D721Med (cell line): Measurements from ENCODE around the gene RPS6KA2.
A peak's percentile ranks its signal among the peaks of the same experiment; 100 is the strongest.

Experiments used
- DNase-seq: peaks from one replicate; pipeline ENCODE4 v3.0.0; 2011; ENCODE audit warnings: low spot score; ENCODE audit not compliant: insufficient read length
- FAIRE-seq: peaks from 2 replicates; lab custom pipeline; 2011; peaks lifted over from hg19 to GRCh38; lab: Jason Lieb, UNC
- TF ChIP-seq, protein P1 (sequence below): IDR thresholded peaks from 2 replicates; pipeline ENCODE4 v1.5.1; 2012; ENCODE audit warnings: mild to moderate bottlenecking, control low read depth; ENCODE audit not compliant: insufficient read depth; ENCODE audit errors: missing control alignments

RPS6KA2 gene

DNA sequence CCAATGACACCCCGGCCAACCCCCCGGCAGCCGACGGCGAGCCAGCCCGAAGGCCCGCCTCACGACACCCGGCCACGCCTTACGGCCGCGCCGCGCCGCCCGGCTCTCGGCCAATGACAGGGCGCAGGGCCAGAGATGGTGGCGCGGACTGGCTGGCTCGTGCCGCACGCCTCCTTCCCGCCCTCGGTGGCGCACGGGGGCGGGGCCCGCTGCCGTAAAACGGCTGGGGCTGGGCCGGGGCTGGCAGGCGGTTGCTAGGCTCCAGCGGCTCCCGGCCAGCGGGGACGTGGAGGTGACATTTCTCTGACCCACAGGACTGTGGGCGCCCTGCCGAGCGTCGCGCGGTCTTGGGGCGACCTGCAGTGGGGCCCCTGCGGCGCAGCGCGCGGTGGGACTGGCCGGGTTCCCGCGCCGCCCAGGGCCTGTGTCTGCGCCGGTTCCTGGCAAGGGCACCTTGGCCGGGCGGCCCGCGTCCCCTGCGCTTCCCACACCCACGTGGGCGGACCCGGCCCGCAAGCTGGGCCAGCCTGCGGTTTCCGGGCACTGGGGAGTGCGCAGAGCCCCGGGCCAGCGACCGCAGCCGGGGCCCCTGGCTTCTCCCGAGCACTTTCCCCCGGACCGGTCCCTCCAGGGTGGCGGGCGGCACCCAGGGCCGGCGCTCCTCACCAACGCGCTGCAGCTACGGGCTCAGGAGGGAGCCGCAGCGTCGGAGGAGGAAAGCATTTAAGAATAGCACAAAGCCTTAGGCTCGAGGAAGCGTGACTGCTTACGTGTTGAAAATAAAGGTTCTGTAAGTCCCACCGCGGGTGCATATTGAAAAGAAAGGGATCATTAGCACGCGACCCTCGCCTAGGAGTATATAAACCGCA is 243.9 kb downstream of the RPS6KA2 start, which contains the start of gene MPC1:
Gene MPC1, minus strand, starts transcription at position 8 of the 869 bp plus-strand sequence. CDS start 64 bp downstream, outside the sequence.
- FAIRE-seq = no peak
- TF ChIP-seq, protein P1, sequence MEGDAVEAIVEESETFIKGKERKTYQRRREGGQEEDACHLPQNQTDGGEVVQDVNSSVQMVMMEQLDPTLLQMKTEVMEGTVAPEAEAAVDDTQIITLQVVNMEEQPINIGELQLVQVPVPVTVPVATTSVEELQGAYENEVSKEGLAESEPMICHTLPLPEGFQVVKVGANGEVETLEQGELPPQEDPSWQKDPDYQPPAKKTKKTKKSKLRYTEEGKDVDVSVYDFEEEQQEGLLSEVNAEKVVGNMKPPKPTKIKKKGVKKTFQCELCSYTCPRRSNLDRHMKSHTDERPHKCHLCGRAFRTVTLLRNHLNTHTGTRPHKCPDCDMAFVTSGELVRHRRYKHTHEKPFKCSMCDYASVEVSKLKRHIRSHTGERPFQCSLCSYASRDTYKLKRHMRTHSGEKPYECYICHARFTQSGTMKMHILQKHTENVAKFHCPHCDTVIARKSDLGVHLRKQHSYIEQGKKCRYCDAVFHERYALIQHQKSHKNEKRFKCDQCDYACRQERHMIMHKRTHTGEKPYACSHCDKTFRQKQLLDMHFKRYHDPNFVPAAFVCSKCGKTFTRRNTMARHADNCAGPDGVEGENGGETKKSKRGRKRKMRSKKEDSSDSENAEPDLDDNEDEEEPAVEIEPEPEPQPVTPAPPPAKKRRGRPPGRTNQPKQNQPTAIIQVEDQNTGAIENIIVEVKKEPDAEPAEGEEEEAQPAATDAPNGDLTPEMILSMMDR = no peak
- DNase-seq = peak; percentile 83

DNA sequence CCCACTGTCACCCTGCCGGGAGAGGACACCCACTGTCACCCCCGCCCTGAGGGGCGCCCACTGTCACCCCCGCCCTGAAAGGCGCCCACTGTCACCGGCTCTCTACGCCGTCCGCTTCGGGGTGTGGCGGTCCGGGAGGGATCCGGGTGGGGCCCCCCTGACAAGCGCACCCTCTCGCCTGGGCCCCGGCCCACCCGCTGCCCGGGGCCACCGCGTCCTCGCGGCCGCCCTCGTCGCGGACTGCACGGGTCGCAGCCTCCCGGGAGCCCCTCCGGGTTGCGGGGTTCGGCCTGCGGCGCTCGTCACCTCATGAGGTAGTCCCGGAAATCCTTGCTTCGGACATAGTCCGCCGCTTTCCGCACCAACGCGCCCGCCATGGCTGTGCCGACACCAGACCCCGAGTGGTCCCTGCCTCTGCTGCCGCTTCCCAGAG is 244.5 kb downstream of the RPS6KA2 start:
- no peak for DNase-seq
- FAIRE-seq = no peak
- TF ChIP-seq, protein P1 = no peak

DNA sequence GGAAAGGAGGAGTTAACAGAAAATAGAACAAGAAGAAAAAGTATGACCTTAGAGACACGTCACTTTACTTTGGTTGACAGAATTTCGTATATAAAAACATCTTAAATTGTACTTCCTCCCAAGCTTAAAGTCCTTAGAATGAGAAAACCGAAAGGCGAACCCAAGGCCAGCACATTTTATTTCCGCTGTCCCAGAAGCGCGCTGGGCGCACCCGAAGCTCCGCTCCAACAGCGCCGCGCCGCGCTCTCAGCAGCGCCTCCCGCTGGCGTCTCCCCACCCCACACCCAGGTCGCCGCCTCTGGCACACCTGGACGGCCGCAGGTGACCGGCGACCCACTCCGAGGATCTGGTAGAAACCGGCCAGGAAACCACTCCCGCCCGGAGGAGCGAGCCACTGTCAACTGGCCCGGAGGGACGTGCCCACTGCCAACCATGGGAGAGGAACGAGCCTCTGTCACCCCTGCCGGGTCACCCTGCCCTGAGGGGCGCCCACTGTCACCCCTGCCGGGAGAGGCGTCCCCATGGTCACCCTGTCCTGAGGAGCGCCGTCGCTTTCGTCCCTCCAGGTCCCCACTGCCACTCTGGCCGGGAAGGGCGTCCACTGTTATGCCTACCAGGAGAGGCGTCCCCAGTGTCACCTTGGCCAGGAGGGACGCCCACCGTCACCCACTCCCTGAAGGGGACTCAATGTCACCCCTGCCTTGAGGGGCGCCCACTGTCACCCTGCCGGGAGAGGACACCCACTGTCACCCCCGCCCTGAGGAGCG is 245.1 kb downstream of the RPS6KA2 start:
- TF ChIP-seq, protein P1 = peak; percentile 45
- DNase-seq = no peak
- no peak for FAIRE-seq

DNA sequence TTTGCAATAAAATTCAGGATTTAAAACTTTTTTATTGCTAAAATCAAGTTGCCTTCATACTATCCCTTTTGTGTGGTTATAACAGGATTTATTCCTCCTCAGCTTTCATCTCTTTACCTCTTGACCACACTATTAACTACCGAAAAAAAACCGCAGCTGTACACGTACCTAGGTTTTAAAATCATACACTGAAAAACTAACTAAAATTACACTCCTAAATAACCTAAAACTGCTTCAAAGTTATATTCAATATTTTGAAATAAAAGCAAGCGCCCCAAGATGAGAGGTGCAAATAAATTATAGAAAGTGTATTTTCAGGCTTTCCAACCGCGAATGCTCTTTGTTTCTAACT is 245.7 kb downstream of the RPS6KA2 start:
- DNase-seq (no peak), FAIRE-seq (no peak)
- TF ChIP-seq, protein P1 = no peak

DNA sequence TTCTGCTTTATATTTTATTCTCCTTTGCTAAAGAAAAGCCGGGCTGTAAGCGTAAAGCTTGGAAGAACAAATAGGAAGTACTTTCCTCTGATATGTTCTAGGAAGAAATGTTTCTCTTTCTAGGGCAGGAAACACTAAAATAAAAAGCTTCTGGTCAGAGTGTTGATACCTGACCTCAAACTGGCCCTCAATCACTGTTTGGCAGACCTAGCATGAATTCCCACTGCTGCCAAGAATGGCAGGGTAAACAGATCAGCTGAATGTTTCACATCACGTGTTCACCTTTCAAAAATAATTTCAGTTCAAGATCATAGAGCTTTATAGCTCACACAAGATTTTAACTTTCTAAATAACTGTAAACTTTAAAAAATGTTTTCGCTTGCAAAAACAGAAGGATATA is 247.3 kb downstream of the RPS6KA2 start:
- TF ChIP-seq, protein P1 = no peak
- no peak for FAIRE-seq
- no peak for DNase-seq

DNA sequence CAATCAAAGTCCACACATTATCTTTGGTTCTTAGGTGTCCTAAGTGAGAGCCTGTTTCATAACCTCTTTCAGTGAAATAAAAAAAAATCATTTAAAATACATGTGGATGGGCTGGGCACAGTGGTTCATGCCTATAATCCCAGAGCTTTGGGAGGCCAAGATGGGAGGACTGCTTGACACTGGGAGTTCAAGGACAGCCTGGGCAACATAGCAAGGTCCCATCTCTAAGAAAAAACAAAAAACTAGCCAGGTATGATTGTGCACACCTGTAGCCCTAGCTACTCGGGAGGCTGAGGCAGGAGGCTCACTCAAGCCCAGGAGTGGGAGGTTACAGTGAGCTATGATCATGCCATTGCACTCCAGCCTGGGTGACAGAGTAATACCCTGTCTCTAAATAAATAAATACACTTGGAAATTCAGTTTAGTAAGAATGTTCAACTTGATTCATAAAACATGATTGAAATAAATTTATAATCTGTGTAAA is 247.9 kb downstream of the RPS6KA2 start:
- TF ChIP-seq, protein P1 = no peak
- DNase-seq (no peak), FAIRE-seq (no peak)
